K562 (cell line): Measurements from ENCODE around the gene HOXA4. TPM values are rescaled to one million over a fixed set of nuclear protein-coding genes. Genes with fewer than 3 reads are reported as not detected.

Experiments
- ATAC-seq: fragments of 200-7000 bp; cut with Tn5 transposase; 3 replicates; pipeline ENCODE4 v1.9.1; 2020; ENCODE audit warnings: moderate library complexity
- BruUV-seq: library from RNA; stranded (reverse); fragments of 400-500 nt; replicated peaks from 2 replicates; lab custom pipeline; 2021; lab: Mats Ljungman, UMichigan
- CTCF ChIA-PET: fragments of 300-600 bp; formaldehyde crosslinking; extraction: SDS; loops from one replicate; lab custom pipeline; 2021; ENCODE audit warnings: low intra/inter-chr PET ratio; lab: Yijun Ruan, JAX
- POLR2A ChIA-PET: fragments of 300-600, 350-650 bp; sonication (Branson Sonifier 250); formaldehyde crosslinking; extraction: SDS; loops from one replicate; lab custom pipeline; 2021; ENCODE audit warnings: antibody characterized with exemption, inconsistent platforms; lab: Yijun Ruan, JAX
- DNase-seq, 4 experiments: peaks; one replicate each; pipeline versions ENCODE4 v3.0.0 to v3.0.0-alpha.2; 2011 to 2018; ENCODE audit warnings: low spot score in 3 of 4, mixed read lengths in 3 of 4; ENCODE audit errors: extremely low read depth in 1 of 4
- FAIRE-seq: peaks from 2 replicates; lab custom pipeline; 2011; peaks lifted over from hg19 to GRCh38; lab: Jason Lieb, UNC
- H2AFZ ChIP-seq: 2 replicates; pipeline ENCODE4 v1.6.0; 2011; ENCODE audit warnings: low read depth, low read length, control low read depth, inconsistent platforms
- H3K27ac ChIP-seq: fragments of 200-600 bp; 3 replicates; pipeline ENCODE4 v1.8.0; 2011; ENCODE audit warnings: low read depth, mild to moderate bottlenecking, control low read depth, inconsistent platforms, low read length, moderate library complexity, mixed read lengths; ENCODE audit errors: extremely low read depth
- H3K27me3 ChIP-seq, 2 experiments: fragments of 300-600 bp in 1 of 2; 2 replicates in 1 of 2; 3 replicates in 1 of 2; pipeline versions ENCODE4 v1.6.0 to v1.8.0; 2011; ENCODE audit warnings: inconsistent platforms in 2 of 2, low read length in 2 of 2, mild to moderate bottlenecking in 1 of 2, mixed read lengths in 1 of 2, moderate library complexity in 1 of 2; ENCODE audit not compliant: control insufficient read depth in 2 of 2, insufficient read depth in 2 of 2
- H3K36me3 ChIP-seq: fragments of 300-600 bp; 3 replicates; pipeline ENCODE4 v1.8.0; 2011; ENCODE audit warnings: mild to moderate bottlenecking, low read length, inconsistent platforms; ENCODE audit not compliant: control insufficient read depth, insufficient read depth
- H3K4me1 ChIP-seq, 2 experiments: fragments of 200-600 bp in 1 of 2; replicated peaks in 1 of 2; 2 replicates in 1 of 2; 3 replicates in 1 of 2; pipeline versions ENCODE4 v1.5.1 to v1.8.0; 2011; ENCODE audit warnings: inconsistent platforms in 2 of 2, low read length in 2 of 2, mild to moderate bottlenecking in 1 of 2, mixed read lengths in 1 of 2, moderate library complexity in 1 of 2; ENCODE audit not compliant: control insufficient read depth in 2 of 2, insufficient read depth in 2 of 2
- H3K4me2 ChIP-seq: 2 replicates; pipeline ENCODE4 v1.6.1; 2011; ENCODE audit warnings: low read length, control low read depth, inconsistent platforms, mixed read lengths; ENCODE audit not compliant: insufficient read depth
- H3K4me3 ChIP-seq: fragments of 200-600 bp; sonication (generic), shearing (Covaris generic); 2 replicates; pipeline ENCODE4 v1.5.1; 2016; ENCODE audit warnings: control low read depth, inconsistent platforms
- H3K79me2 ChIP-seq: fragments of 200-600 bp; 3 replicates; pipeline ENCODE4 v1.8.0; 2011; ENCODE audit warnings: low read length, inconsistent platforms; ENCODE audit not compliant: control insufficient read depth, insufficient read depth
- H3K9ac ChIP-seq, 2 experiments: 2 replicates each; pipeline versions ENCODE4 v1.6.0 to v1.6.1; 2011; ENCODE audit warnings: low read depth in 2 of 2, low read length in 2 of 2, control low read depth in 1 of 2, inconsistent platforms in 1 of 2, mild to moderate bottlenecking in 1 of 2, mixed read lengths in 1 of 2; ENCODE audit not compliant: insufficient read depth in 1 of 2
- H3K9me1 ChIP-seq: one replicate; pipeline ENCODE4 v1.6.0; 2011; ENCODE audit warnings: inconsistent platforms, mild to moderate bottlenecking, low read length, moderate library complexity; ENCODE audit not compliant: control insufficient read depth, insufficient read depth
- H3K9me3 ChIP-seq: replicated peaks from 2 replicates; pipeline ENCODE4 v1.5.1; 2011; ENCODE audit warnings: low read depth, low read length, inconsistent platforms; ENCODE audit not compliant: control insufficient read depth, insufficient read depth
- H4K20me1 ChIP-seq: replicated peaks from 2 replicates; pipeline ENCODE4 v1.6.1; 2011; ENCODE audit warnings: low read length, inconsistent platforms, mixed read lengths; ENCODE audit not compliant: control insufficient read depth, insufficient read depth
- ATF2 ChIP-seq: sonication (generic); formaldehyde crosslinking; IDR thresholded peaks from 2 replicates; pipeline ENCODE4 v1.8.1; 2022; ENCODE audit warnings: missing genetic modification reagents
- CBFA2T3 ChIP-seq: fragments of 450-650 bp; IDR thresholded peaks from 2 replicates; pipeline ENCODE4 v1.6.1; 2017
- HSF4 ChIP-seq: fragments of 250-450 bp; sonication (Bioruptor Pico); IDR thresholded peaks from 2 replicates; pipeline ENCODE4 v2.1.2; 2022; ENCODE audit warnings: mild to moderate bottlenecking, moderate library complexity, borderline replicate concordance
- KLF6 ChIP-seq: fragments of 250-450 bp; sonication (Bioruptor Pico); IDR thresholded peaks from 2 replicates; pipeline ENCODE4 v1.4.0; 2020; ENCODE audit warnings: mild to moderate bottlenecking, moderate library complexity, borderline replicate concordance
- MLLT1 ChIP-seq, 2 experiments: fragments of 450-650 bp; IDR thresholded peaks; 2 replicates each; pipeline ENCODE4 v1.6.1; 2016
- PURB ChIP-seq: sonication (generic); formaldehyde crosslinking; IDR thresholded peaks from 2 replicates; pipeline ENCODE4 v1.9.0; 2021; ENCODE audit warnings: low read depth, mild to moderate bottlenecking, missing genetic modification reagents
- RB1 ChIP-seq: fragments of 450-650 bp; IDR thresholded peaks from 2 replicates; pipeline ENCODE4 v1.6.1; 2017; ENCODE audit warnings: low read depth, mild to moderate bottlenecking
- ZC3H4 ChIP-seq: sonication (generic); formaldehyde crosslinking; IDR thresholded peaks from 2 replicates; pipeline ENCODE4 v1.9.0; 2021; ENCODE audit warnings: missing genetic modification reagents, borderline replicate concordance
- ZFP36 ChIP-seq: fragments of 150-350 bp; IDR thresholded peaks from 2 replicates; pipeline ENCODE4 v1.6.1; 2018; ENCODE audit warnings: low read length, low read depth; ENCODE audit not compliant: partially characterized antibody
- WGBS: fragments of 100-300 bp; shearing (Covaris generic); methylation state at CpG from one replicate; pipeline ENCODE4 v1.1.6; 2016; ENCODE audit warnings: low coverage, mixed read lengths; ENCODE audit not compliant: insufficient coverage; ENCODE audit errors: missing lambda C conversion rate; 5-methylcytosine and 5-hydroxymethylcytosine counted together
- in situ Hi-C: fragments of 300-500 bp; cut with MboI; formaldehyde crosslinking; loops from 4 replicates; pipeline ENCODE4 v1.15.0; 2018; ENCODE audit warnings: inconsistent platforms, mixed read lengths
- intact Hi-C: fragments of 100-400 bp; cut with micrococcal nuclease; formaldehyde crosslinking; loops from 2 replicates; pipeline ENCODE4 v1.14.2; 2022
- polyA plus RNA-seq, 8 experiments: library from polyadenylated mRNA; depleted of rRNA in 4 of 8; stranded (reverse) in 5 of 8; unstranded in 3 of 8; fragments of >200 nt; fragmentation: Nextera tagmentation in 2 of 8; fragmentation: Illumina TruSeq in 1 of 8; extraction: Ambion mirVana in 2 of 8; extraction: Trizol in 1 of 8; gene quantifications; 2 replicates each; pipeline versions ENCODE4 v1.2.1 to v1.2.3, GENCODE V29; 2011 to 2014; ENCODE audit warnings: inconsistent platforms in 1 of 8, missing spikeins in 1 of 8
- total RNA-seq, 7 experiments: library from RNA; depleted of rRNA in 6 of 7; stranded (reverse); fragments of >200 nt in 6 of 7; fragmentation: Illumina TruSeq in 2 of 7; extraction: Trizol in 2 of 7; gene quantifications; 2 replicates each; pipeline versions ENCODE4 v1.2.1 to v1.2.3, GENCODE V29; 2011 to 2021; ENCODE audit warnings: low replicate concordance in 1 of 7
- TF ChIP-seq, protein P1 (sequence below): fragments of 250-450 bp; sonication (Bioruptor Pico); IDR thresholded peaks from 2 replicates; pipeline ENCODE4 v1.4.0; 2020
- TF ChIP-seq, protein P2 (sequence below): sonication (generic); IDR thresholded peaks from 2 replicates; pipeline ENCODE4 v1.6.1; 2016

Gene HOXA4
- total and polyA plus RNA-seq, 9 of the 15 experiments (the other 6 are each of a cell fraction or from before 2014, with no cell fraction given): not detected

- no peaks in the 10 kb centered on the region for H3K9me1 ChIP-seq
- H3K9me3 ChIP-seq: no peaks in the 10 kb centered on the region
- FAIRE-seq (no peak), ATAC-seq (no peak), DNase-seq (no peak)
- no TSS peak for BruUV-seq
- no peak overlapping the region for H3K4me3 ChIP-seq
- H3K4me2 ChIP-seq: no peak overlapping the region
- no peaks in the 10 kb centered on the region for H4K20me1 ChIP-seq
- no peak overlapping the region for H2AFZ ChIP-seq
- in situ Hi-C loops (no loop called here), intact Hi-C loops (no loop called here)
- no peaks in the 10 kb centered on the region for H3K79me2 ChIP-seq
- POLR2A ChIA-PET: interaction anchor here (0.6 kb wide), 1 partner anchor 14 kb away, joined by 3 read pairs; no protein-coding TSS in a partner anchor
- CTCF ChIA-PET: no interaction called here
- WGBS: 9% methylated on average over 25 of the region's 25 CpGs
- H3K9ac ChIP-seq: no peak overlapping the region
- no peaks in the 10 kb centered on the region for H3K36me3 ChIP-seq
- H3K27me3 ChIP-seq: peaks cover 74 to 79% of the 10 kb centered on the region in 2 experiments
- H3K27ac ChIP-seq: no peak overlapping the region
- H3K4me1 ChIP-seq: peaks cover 0 to 9% of the 10 kb centered on the region in 2 experiments; a peak in 2 of 5 replicates
- TF ChIP-seq RB1: no peak
- TF ChIP-seq MLLT1 (IDR thresholded peaks at IDR 0.05): no peak
- TF ChIP-seq ATF2 (CRISPR knock-in tag): no peak
- TF ChIP-seq ZC3H4: no peak
- TF ChIP-seq, protein P1, sequence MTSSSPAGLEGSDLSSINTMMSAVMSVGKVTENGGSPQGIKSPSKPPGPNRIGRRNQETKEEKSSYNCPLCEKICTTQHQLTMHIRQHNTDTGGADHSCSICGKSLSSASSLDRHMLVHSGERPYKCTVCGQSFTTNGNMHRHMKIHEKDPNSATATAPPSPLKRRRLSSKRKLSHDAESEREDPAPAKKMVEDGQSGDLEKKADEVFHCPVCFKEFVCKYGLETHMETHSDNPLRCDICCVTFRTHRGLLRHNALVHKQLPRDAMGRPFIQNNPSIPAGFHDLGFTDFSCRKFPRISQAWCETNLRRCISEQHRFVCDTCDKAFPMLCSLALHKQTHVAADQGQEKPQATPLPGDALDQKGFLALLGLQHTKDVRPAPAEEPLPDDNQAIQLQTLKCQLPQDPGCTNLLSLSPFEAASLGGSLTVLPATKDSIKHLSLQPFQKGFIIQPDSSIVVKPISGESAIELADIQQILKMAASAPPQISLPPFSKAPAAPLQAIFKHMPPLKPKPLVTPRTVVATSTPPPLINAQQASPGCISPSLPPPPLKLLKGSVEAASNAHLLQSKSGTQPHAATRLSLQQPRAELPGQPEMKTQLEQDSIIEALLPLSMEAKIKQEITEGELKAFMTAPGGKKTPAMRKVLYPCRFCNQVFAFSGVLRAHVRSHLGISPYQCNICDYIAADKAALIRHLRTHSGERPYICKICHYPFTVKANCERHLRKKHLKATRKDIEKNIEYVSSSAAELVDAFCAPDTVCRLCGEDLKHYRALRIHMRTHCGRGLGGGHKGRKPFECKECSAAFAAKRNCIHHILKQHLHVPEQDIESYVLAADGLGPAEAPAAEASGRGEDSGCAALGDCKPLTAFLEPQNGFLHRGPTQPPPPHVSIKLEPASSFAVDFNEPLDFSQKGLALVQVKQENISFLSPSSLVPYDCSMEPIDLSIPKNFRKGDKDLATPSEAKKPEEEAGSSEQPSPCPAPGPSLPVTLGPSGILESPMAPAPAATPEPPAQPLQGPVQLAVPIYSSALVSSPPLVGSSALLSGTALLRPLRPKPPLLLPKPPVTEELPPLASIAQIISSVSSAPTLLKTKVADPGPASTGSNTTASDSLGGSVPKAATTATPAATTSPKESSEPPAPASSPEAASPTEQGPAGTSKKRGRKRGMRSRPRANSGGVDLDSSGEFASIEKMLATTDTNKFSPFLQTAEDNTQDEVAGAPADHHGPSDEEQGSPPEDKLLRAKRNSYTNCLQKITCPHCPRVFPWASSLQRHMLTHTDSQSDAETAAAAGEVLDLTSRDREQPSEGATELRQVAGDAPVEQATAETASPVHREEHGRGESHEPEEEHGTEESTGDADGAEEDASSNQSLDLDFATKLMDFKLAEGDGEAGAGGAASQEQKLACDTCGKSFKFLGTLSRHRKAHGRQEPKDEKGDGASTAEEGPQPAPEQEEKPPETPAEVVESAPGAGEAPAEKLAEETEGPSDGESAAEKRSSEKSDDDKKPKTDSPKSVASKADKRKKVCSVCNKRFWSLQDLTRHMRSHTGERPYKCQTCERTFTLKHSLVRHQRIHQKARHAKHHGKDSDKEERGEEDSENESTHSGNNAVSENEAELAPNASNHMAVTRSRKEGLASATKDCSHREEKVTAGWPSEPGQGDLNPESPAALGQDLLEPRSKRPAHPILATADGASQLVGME: no peak
- no peak for TF ChIP-seq CBFA2T3
- no peak for TF ChIP-seq HSF4
- TF ChIP-seq ZFP36: no peak
- TF ChIP-seq KLF6: no peak
- TF ChIP-seq PURB (CRISPR knock-in tag): no peak
- TF ChIP-seq, protein P2, sequence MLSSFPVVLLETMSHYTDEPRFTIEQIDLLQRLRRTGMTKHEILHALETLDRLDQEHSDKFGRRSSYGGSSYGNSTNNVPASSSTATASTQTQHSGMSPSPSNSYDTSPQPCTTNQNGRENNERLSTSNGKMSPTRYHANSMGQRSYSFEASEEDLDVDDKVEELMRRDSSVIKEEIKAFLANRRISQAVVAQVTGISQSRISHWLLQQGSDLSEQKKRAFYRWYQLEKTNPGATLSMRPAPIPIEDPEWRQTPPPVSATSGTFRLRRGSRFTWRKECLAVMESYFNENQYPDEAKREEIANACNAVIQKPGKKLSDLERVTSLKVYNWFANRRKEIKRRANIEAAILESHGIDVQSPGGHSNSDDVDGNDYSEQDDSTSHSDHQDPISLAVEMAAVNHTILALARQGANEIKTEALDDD: no peak
Observed at GRCh38 chr7:27101171-27101956, 29.2 kb downstream of the HOXA4 start.
